VCaP (cell line): Measurements from ENCODE around the gene TMEM266.

Experiments
- H3K27ac ChIP-seq: fragments of 450-650 bp; 2 replicates; pipeline ENCODE4 v1.5.1; 2017
- CTCF ChIP-seq: fragments of 450-650 bp; conservative IDR thresholded peaks from 2 replicates; pipeline ENCODE4 v1.5.1; 2017; ENCODE audit warnings: mild to moderate bottlenecking, moderate library complexity

Gene TMEM266

GRCh38 chr15:76153241-76154197 lies 93.7 kb downstream of the TMEM266 start:
- no peak for TF ChIP-seq CTCF
- H3K27ac ChIP-seq: no peak overlapping the region

- no peak overlapping the region for H3K27ac ChIP-seq
- no peak for TF ChIP-seq CTCF
These were observed 95.9 kb downstream of the TMEM266 start for GRCh38 chr15:76155731-76156130.

- no peak for TF ChIP-seq CTCF
- peak overlapping the region; percentile 99 for H3K27ac ChIP-seq
These were observed 98.4 kb downstream of the TMEM266 start for GRCh38 chr15:76158226-76158625.

- no peak for TF ChIP-seq CTCF
- peak overlapping the region; percentile 99 for H3K27ac ChIP-seq
These were observed 99.0 kb downstream of the TMEM266 start for GRCh38 chr15:76158815-76159214.

- no peak for TF ChIP-seq CTCF
- peak overlapping the region; percentile 99 for H3K27ac ChIP-seq
These were observed 99.5 kb downstream of the TMEM266 start for GRCh38 chr15:76159282-76159681.

- peak overlapping the region; percentile 99 for H3K27ac ChIP-seq
- no peak for TF ChIP-seq CTCF
These were observed 100.8 kb downstream of the TMEM266 start for GRCh38 chr15:76160426-76161152.
